ENCODE results near the gene SORCS2.

Gene SORCS2

DNA sequence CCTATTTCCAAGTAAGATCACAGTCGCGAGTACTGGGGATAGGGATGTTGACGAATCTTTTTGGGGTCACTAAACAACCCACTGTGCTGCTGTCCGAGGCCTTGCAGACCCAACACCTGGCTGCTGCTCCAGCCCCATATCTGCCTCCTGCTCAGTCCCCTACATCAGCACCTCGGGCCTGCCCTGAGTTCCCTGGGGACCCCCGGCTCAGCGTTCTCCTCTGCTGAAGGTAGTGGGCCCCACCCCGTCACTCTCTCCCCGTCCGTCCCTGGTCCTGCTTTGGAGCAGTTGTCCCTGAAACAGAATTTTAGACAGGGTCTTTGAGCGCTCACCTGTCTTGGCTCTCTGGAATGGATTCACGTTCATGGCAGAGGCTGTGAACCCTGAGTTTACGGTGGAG, 444.8 kb downstream of the SORCS2 start:
- TF ChIP-seq TAF1 (IDR thresholded peaks at IDR 0.05; ENCODE audit: borderline replicate concordance, insufficient read depth, low read length) (no peak), FOXP2 (optimal IDR thresholded peaks at IDR 0.05; ENCODE audit: borderline replicate concordance, extremely low read depth, extremely low read length, insufficient read depth) (no peak), POLR2AphosphoS5 (IDR thresholded peaks at IDR 0.05; ENCODE audit: low read depth, low read length) (no peak), SIN3A (IDR thresholded peaks at IDR 0.05; ENCODE audit: borderline replicate concordance, insufficient read depth, low read length) (no peak)
- TF ChIP-seq, protein P1, sequence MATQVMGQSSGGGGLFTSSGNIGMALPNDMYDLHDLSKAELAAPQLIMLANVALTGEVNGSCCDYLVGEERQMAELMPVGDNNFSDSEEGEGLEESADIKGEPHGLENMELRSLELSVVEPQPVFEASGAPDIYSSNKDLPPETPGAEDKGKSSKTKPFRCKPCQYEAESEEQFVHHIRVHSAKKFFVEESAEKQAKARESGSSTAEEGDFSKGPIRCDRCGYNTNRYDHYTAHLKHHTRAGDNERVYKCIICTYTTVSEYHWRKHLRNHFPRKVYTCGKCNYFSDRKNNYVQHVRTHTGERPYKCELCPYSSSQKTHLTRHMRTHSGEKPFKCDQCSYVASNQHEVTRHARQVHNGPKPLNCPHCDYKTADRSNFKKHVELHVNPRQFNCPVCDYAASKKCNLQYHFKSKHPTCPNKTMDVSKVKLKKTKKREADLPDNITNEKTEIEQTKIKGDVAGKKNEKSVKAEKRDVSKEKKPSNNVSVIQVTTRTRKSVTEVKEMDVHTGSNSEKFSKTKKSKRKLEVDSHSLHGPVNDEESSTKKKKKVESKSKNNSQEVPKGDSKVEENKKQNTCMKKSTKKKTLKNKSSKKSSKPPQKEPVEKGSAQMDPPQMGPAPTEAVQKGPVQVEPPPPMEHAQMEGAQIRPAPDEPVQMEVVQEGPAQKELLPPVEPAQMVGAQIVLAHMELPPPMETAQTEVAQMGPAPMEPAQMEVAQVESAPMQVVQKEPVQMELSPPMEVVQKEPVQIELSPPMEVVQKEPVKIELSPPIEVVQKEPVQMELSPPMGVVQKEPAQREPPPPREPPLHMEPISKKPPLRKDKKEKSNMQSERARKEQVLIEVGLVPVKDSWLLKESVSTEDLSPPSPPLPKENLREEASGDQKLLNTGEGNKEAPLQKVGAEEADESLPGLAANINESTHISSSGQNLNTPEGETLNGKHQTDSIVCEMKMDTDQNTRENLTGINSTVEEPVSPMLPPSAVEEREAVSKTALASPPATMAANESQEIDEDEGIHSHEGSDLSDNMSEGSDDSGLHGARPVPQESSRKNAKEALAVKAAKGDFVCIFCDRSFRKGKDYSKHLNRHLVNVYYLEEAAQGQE (IDR thresholded peaks at IDR 0.05; ENCODE audit: insufficient read depth in 1 of 2, low read depth in 2 of 2, low read length in 2 of 2), result no peak

DNA sequence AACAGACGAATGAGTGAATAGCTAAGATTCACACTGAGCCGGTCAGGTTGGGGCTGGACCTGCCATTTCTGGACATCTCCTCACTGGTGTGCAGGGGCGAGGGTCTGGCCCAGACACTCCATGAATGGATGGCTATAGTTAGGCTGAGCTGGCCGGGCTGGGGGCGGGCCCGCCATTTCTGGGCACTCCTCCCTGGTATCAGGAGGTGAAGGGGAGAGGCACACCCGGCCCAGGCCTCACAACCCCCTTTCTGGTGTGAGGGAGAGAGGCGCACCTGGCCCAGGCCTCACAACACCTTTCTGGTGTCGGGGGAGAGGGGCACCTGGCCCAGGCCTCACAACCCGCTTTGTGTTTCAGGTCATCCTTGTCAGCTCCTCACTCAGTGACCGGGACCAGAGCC, 445.6 kb downstream of the SORCS2 start:
- TF ChIP-seq TAF1 (IDR thresholded peaks at IDR 0.05; ENCODE audit: borderline replicate concordance, insufficient read depth, low read length) (no peak), POLR2AphosphoS5 (IDR thresholded peaks at IDR 0.05; ENCODE audit: low read depth, low read length) (no peak), FOXP2 (optimal IDR thresholded peaks at IDR 0.05; ENCODE audit: borderline replicate concordance, extremely low read depth, extremely low read length, insufficient read depth) (no peak), SIN3A (IDR thresholded peaks at IDR 0.05; ENCODE audit: borderline replicate concordance, insufficient read depth, low read length) (no peak)
- TF ChIP-seq, protein P1 (IDR thresholded peaks at IDR 0.05; ENCODE audit: insufficient read depth in 1 of 2, low read depth in 2 of 2, low read length in 2 of 2), result no peak

DNA sequence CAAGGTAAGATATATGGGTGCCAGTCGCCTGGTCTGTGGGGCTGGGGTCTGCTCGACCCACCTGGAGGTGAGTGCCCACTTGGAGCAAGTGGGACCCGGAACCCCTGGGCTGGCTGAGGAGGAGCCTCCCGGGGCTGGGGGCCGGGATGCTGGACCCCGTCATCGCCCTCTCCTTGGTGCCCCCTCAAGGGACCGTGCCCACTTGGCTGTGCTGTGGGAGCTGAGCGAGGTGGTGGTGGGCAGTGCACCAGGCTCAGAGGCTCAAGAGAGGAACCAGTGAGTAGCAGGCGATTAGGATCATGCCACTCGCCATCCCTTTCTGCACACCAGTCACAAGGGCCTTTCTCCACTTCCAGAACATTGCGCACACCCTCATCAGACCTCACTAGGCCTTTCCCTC, 446.2 kb downstream of the SORCS2 start:
- TF ChIP-seq FOXP2 (optimal IDR thresholded peaks at IDR 0.05; ENCODE audit: borderline replicate concordance, extremely low read depth, extremely low read length, insufficient read depth), result no peak
- TF ChIP-seq TAF1 (IDR thresholded peaks at IDR 0.05; ENCODE audit: borderline replicate concordance, insufficient read depth, low read length), result no peak
- TF ChIP-seq, protein P1 (IDR thresholded peaks at IDR 0.05; ENCODE audit: insufficient read depth in 1 of 2, low read depth in 2 of 2, low read length in 2 of 2), result no peak
- TF ChIP-seq SIN3A (IDR thresholded peaks at IDR 0.05; ENCODE audit: borderline replicate concordance, insufficient read depth, low read length), result no peak
- TF ChIP-seq POLR2AphosphoS5 (IDR thresholded peaks at IDR 0.05; ENCODE audit: low read depth, low read length), result no peak

DNA sequence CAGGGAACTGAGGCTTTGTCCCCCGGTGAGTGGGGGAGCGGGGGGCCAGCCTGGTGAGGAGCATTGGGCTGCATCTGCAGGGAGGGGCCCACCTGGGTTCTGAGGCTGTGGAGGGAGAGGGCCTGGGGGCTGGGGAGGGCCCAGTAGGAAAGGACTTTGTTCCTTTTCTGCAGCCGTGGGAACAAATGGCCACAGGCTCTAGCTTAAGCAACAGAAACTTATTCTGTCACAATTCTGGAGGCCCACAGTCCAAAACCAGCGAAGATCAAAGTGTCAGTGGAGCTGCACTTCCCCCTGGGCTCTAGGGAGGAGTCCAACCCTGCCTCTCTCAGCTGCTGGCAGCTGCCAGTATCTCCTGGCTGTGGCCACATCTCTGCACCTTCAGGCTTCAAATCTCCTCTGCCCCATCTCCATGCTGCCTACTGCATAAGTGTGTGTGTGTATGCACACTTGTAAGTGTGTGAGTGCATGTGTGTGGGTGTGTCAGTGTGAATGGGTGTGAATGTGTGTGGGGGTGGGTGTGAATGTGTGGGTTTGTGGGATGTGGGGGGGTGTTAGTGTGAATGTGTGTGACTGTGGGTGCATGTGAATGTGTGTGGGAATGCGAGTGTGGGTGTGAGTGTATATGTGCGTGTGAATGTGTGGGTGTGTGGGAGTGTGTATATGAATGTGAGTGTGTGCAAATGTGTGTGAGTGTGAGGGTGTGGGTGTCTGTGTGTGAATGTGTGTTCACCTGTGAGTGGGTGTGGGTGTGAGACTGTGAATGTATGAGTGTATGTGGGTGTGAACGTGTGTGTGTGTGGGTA, 446.8 kb downstream of the SORCS2 start:
- TF ChIP-seq, protein P1 (IDR thresholded peaks at IDR 0.05; ENCODE audit: insufficient read depth in 1 of 2, low read depth in 2 of 2, low read length in 2 of 2), result no peak
- TF ChIP-seq SIN3A (IDR thresholded peaks at IDR 0.05; ENCODE audit: borderline replicate concordance, insufficient read depth, low read length), result no peak
- no peak for TF ChIP-seq FOXP2 (optimal IDR thresholded peaks at IDR 0.05; ENCODE audit: borderline replicate concordance, extremely low read depth, extremely low read length, insufficient read depth)
- no peak for TF ChIP-seq POLR2AphosphoS5 (IDR thresholded peaks at IDR 0.05; ENCODE audit: low read depth, low read length)
- TF ChIP-seq TAF1 (IDR thresholded peaks at IDR 0.05; ENCODE audit: borderline replicate concordance, insufficient read depth, low read length), result no peak

Measured in PFSK-1 (cell line).